Fibroblast of skin of right biceps (primary cell): ENCODE results near the gene RUNX2.
A peak's percentile ranks its signal among the peaks of the same experiment; 100 is the strongest.
"Not testable (repeated sequence)": the region's sequence is repeated elsewhere in the genome, so short reads cannot be mapped to it uniquely, and the experiment has no call there.

Source experiments
- DNase-seq: peaks from one replicate; pipeline ENCODE4 v3.0.0-alpha.2; 2013

RUNX2 gene

GRCh38 chr6:45658400-45658799 is 330.3 kb downstream of the RUNX2 start:
- peak; percentile 64 for DNase-seq

DNA sequence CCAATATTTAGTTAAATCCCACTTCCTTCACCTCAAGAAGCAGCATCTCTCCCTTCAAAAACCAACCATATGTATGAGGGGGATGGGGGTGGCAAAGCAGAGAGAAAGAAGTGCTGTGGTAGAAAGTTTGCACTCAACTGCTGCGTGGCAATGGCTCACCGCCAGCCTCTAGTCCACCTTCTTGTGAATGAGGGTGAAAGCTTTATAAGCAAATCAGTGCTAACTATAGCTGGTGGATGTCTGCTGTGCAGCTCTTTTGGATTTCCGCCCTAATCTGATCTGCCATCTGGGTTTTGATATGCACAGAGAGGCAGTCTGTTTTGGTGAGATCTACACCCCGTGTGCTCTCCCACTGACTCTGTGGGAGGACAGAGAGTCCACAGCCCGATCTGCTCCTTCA is 330.8 kb downstream of the RUNX2 start:
- DNase-seq, result peak; percentile 62

- DNase-seq, result peak; percentile 93
Measured at GRCh38 chr6:45661661-45662060, 333.5 kb downstream of the RUNX2 start.

DNA sequence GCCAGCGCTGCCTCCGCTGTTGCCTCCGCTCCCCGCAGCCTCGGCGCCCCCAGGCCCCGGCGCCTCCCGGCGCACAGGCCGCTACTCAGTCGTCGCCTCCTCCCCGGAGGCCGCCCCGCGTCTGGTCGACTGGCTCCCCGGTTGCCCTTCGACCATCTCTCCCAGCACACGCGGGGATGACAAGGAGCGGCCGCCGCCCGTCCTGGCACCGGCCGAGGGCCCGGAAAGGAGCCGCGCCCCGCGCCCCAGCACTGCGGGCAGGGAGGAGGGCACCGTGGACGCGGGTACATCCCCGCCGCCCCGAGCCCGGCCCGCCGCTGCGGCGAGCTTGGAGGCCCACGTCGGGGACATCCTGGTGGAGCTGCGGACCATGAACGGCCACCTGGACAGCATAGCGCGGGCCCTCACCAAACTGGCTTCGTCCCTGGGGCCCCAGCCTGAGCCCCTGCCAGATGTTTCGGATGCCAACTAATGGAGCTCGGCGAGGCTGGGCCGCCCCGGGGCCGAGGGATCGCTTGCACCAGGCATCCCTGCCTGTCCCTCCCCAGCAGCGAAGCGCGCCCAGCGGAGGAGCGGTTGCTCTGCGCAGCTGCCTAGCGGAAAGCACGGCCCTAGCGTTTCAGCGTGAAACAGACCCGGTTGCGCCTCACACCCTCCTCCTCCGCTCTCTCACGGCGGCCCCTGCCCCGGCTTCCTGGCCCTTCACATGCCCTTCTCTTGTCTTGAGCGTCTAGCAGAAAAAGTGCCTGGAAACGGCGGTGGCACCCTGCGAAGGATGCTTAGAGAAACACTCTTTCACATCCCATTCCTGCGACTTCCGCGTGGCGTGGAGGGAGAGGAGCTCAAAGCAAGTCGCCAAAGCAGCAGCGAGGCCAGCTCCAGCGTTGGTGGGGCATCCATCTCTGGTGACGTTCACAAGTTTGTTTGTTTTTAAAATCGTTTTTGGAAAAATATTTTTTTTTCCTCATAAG is 335.4 kb downstream of the RUNX2 start:
- DNase-seq, result peak; percentile 55

DNA sequence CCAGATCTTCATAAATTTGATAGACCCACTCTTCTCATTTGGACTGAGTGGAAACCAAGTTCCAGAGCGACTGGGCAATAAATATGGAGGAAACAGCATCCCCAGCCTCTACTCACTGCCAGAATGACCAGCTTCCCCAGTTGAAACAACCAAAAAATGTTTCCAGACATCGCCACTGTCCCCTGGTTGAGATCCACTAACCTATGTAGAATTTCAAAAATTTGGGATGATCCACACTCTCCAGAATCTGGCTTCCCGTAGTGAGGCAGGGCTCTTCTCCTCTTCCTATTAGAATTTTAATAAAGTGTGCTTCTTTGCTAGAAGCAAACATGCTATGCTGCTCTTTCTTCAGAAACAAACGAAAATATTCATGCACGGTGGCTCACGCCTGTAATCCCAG is 336.6 kb downstream of the RUNX2 start:
- peak; percentile 43 for DNase-seq

DNA sequence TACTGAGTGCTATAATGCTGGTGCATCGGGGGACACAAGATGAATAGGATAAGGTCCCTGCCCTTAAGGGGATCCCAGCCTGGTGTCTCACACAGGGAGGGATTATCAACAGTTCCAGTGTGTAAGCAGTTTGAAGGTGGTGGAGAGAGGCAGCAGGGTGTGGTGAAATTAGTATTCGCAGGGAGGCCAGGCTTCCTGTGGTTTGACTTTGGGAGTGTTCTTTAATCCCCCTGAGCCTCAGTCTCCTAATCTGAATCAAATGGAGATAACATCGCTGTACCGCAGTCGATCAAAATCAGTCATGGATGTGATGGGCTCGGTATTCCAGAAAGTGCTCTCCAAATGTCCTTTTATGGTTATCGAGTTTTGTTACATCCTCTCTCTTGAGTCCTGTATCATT is 337.7 kb downstream of the RUNX2 start:
- DNase-seq, result peak; percentile 31

- DNase-seq, result no peak
Measured at GRCh38 chr6:45666846-45667245, 338.7 kb downstream of the RUNX2 start.

DNA sequence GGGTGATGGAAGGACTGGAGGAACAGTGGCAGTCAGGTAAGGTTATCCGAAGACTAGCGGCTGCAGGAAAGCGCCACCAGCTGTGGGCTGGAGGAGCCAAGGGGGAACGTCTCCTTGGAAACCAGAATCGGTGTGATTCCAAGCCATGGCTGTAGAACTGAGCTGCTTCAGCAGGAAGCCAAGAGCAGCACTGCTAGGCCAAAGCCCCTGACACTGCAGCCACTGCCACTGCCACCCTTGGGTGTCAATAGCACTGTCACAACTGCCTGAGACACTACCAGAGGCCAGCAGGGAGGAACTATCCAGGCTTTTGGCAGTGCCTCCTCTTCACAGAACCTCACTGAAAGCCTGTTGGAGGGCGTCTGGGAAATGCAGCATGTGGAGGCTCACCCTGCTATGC is 339.2 kb downstream of the RUNX2 start:
- DNase-seq, result peak; percentile 35

DNA sequence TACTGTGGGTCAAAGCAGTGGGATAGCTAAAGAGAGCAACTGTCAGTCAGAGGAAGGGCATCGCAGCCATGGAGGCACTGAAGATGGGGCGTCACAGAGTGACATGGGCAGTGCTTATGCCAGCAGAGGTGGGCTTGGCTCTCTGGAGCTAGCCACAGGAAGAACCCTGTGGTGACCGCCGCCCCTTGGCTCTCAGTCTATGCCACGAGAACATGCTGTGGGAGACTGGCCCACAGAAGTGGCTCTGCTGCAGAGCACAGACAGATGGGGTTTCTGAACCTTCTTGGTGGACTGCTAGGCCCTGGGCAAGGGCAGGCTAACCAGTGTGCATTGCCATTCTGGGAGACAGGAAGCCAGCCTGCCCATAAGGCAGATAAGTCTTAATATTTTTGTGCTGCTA is 339.6 kb downstream of the RUNX2 start:
- no peak for DNase-seq

DNA sequence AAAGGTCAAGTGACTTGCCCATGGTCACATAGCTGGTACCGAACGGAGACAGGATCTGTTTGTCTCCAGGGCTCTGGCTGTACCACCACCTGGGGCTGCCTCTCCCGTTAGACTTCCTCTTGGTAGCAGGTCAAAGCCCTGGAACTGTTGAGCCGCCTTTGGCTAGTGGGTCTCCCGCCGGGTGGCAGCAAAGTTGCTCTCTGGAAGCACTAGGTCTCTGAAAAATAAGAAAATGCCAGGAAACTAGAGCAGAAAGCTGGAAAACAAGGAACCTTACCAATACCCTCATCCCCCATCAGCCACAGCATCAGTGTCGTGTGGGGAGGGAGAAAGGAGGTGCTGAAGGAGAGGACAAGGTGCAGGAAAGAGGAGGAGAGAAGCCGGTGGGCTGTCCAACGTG is 340.6 kb downstream of the RUNX2 start:
- no peak for DNase-seq

DNA sequence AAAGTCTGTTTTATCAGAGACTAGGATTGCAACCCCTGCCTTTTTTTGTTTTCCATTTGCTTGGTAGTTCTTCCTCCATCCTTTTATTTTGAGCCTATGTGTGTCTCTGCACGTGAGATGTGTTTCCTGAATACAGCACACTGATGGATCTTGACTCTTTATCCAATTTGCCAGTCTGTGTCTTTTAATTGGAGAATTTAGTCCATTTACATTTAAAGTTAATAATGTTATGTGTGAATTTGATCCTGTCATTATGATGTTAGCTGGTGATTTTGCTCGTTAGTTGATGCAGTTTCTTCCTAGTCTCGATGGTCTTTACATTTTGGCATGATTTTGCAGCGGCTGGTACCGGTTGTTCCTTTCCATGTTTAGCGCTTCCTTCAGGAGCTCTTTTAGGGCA is 345.0 kb downstream of the RUNX2 start:
- DNase-seq, result not testable (repeated sequence)

GRCh38 chr6:45675166-45675565 is 347.0 kb downstream of the RUNX2 start:
- DNase-seq, result not testable (repeated sequence)

GRCh38 chr6:45675634-45676033 is 347.5 kb downstream of the RUNX2 start:
- DNase-seq, result no peak

- peak; percentile 46 for DNase-seq
Measured at GRCh38 chr6:45676380-45676779, 348.2 kb downstream of the RUNX2 start.

DNA sequence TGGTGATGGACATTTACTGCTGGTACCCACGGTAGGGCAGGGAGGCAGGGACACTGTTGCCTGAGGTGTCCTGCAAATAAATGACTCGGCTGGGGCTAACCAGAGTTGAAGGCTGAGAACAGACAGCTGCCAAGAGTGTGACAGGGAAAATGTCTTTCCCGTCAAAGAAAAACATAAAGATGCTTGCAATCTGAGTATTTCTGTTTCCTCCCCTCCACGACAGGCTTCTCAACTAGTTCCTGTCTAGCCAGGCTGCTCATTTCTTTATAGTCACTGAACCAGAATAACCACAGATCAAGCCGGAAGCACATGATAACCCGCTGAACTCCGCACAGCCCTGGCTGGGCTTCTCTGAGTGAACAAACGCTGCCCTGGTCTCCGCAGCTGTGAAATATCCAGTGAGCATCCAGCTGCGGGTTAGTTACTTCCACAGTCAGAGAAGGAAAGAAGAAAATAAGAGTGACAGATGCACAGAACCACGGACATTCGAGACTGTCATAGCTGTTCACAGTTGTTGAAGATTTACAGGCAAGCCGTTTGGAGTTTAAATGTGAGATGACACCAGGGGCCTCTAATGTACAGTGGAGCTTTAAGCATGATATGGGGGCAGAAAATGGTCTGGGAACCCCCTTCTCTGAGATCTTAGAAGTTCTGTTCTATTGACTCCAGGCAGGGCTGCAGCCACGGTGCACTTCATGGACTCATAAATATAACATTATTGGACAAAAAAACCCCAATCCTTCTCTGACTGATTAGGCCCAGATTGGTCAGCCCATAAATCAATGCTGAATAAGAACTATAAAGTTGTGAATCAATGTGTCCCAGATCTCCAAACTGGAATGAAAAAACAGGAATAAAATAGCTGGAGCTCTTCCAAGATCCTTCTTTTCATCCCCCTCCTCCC is 349.5 kb downstream of the RUNX2 start:
- peak; percentile 79 for DNase-seq

DNA sequence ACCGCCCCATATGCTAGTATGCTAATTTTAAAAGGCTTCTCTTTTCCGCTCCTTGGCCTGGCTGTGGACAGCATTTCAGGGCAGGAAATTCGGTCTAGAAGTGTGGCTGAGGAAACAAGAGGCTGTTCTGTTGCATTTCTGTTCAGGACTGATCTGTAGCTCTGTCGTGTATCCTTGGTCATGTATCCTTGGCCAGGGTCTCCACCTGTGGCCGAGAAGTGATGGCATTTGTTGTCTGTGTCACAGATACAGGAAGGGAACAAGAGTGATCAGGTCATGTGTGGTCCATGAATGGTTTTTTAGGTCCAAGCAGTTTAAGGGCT is 350.1 kb downstream of the RUNX2 start:
- no peak for DNase-seq

GRCh38 chr6:45679163-45679562 is 351.0 kb downstream of the RUNX2 start:
- DNase-seq, result no peak

DNA sequence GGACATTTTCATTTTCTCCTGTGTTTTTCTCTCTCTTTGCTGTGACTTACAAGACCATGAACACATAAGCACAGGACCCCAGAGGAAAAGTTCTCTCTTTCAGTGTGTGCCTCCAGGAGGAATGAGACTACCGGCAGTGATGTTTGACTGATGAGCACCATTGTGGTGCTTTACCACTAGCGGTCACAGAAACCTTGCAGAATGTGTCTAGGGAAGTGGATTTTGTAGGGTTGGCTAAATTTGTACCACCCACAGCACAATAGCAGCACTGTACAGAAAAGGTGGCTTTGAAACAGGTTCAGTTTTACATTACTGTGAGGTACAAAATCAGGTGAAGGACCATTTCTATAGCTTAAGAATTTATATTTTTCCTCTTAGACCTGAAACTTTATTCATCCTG is 351.5 kb downstream of the RUNX2 start:
- no peak for DNase-seq

DNA sequence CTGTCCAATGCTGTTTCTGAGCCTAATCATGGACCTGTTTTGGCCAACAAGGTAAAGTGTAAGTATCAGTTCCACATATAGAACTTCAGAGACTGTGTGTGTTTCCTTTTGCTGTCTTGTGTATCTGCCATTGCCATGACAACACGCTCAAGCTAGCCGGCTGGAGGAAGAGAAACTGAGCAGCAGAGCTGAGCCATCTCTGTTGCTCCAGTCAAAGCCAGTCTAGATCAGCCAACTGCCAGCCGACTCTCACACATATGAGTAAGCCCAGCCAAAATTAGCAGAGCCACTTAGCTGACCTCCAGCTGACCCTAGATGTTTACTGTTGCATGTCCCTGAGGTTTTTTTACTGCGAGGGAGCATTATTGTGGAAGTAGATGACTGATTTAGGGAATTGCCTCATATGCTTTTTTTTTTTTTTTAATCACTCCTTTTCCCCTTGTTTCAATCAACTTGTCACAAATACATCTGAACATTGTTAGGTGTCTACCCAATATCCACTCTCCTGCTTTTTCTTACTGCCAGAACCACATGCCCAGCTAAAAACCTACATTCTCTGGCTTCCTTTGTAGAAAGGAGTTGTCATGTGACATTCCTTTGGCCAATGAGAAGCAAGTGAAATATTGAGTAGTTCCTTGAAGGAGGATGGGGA is 353.9 kb downstream of the RUNX2 start:
- DNase-seq, result peak; percentile 73

- DNase-seq, result no peak
Measured at GRCh38 chr6:45684476-45684875, 356.3 kb downstream of the RUNX2 start.

DNA sequence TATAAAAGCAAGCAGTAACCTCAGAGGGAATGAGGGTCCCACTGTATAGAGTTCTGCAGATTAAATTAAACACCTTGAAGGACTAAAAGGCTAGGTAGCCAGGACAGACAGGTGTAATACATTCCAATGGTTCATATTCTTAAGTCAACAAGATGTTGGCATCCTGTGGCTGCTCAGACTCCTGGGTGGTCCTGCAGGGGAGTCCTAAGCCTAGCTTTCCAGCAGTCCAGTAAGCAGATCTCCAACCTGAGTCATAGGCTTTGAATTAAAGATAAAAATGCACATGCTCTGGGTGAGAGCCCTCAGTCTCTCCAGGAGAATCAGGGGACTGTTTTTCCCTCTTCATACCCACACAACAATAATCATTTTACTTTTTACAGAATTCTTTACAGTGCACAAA is 356.9 kb downstream of the RUNX2 start:
- peak; percentile 58 for DNase-seq

- DNase-seq, result no peak
Measured at GRCh38 chr6:45686841-45687569, 358.9 kb downstream of the RUNX2 start.

DNA sequence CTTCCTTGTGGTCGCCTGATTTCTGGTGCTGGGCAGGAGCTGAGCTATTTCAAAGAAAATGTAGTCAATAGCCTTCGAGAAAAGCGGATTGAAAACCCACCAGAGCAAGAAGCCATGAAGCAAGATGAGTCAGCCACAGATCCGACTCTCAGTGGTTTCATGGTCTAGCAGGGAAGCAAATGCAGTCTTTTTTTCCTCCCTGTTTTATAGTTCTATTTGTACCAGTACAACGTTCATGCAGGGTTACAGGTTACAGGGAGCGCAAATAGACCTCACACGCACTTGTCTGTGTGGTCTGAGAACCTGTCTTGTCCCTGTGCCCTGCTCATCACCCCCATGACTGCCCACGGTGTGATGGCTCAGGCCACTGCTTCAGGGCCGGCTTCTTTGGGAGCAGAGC is 359.4 kb downstream of the RUNX2 start:
- DNase-seq, result no peak
